ENCODE data around the gene TUBB1.

The TUBB1 gene

GRCh38 chr20:59016795-59017492 is 2.3 kb upstream of the TUBB1 start:
- TF ChIP-seq CTCF (IDR thresholded peaks at IDR 0.05; ENCODE audit: insufficient read depth, low read length, missing control alignments), result no peak
- H3K4me3 ChIP-seq (ENCODE audit: low read depth, low read length), result no peak overlapping the region
- CTCF ChIA-PET, result interaction anchor here (1.2 to 3.2 kb wide), 3 partner anchors 11 to 150 kb away, joined by 3 to 8 read pairs (median 5); partner anchors contain the start of gene ATP5F1E
- POLR2A ChIA-PET, result interaction anchor here (0.6 kb wide), 1 partner anchor 15 kb away, joined by 3 read pairs; no protein-coding TSS in a partner anchor
- DNase-seq (ENCODE audit: low read depth, low spot score), result no peak

DNA sequence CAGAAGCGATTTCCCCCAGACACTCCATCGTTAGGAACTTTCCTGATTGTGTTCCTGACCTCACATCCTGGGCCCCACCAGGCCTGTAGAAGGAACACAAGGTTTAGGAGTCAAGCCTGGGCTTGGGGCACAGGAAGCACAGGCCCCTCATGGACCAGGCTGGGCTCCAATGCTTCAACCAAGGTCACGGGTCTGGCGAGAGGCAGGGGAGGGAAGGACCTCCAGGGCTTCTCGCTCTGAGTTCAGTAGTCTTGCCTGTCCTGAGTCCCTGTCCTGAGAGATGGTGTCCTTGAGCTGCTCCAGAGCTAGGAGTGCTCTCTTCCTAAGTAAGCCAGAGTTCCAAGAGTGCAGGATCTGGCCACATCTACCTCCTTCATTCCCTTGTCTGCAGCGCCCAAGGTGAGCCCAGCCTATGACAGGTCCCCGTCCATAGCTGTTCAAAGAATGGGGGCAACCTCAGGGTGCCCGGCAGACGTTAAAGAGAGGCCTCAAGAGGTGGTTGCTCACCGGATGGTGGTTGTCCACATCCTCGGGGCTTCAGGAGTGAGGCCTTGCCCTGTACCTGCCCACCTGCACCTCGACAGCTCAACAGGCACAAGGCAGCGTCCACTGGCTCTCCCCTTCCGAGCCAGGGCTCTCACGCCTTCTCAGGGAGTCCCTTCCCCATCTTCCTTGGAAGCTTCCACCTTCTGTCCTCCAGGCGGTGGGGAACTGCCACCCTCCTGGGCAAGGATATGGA is 1.6 kb upstream of the TUBB1 start:
- CTCF ChIA-PET, result interaction anchor here (1.4 to 3.2 kb wide), 3 partner anchors 8 to 14 kb away, joined by 4 to 8 read pairs (median 5); partner anchors contain the start of gene ATP5F1E
- POLR2A ChIA-PET, result interaction anchor here (0.6 to 2.1 kb wide), 2 partner anchors 14 kb away, joined by 3 to 9 read pairs; partner anchors contain the start of gene ATP5F1E
- H3K4me3 ChIP-seq (ENCODE audit: low read depth, low read length), result no peak overlapping the region
- no peak for TF ChIP-seq CTCF (IDR thresholded peaks at IDR 0.05; ENCODE audit: insufficient read depth, low read length, missing control alignments)
- DNase-seq (ENCODE audit: low read depth, low spot score), result no peak

DNA sequence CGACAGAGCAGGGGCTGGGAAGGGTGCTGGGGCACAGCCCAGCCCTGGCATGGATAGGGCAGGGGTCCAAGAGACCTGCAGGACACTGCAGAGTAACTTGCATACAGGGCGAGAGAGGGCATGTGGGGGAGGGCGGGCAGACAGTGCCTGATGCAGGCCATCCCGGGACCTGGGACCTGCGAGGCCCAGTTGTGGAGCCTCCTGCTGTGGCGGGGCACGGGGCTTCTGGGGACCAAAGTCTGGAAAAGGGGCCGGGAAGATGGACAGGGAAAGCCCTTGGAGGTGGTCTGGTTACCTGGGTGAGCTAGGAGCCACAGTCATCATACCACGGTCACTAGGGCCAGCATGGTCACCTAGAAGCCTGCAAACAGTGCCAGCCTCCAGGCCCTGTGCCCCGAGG is 412 bp upstream of the TUBB1 start:
- no peak overlapping the region for H3K4me3 ChIP-seq (ENCODE audit: low read depth, low read length)
- ChIA-PET POLR2A (interaction anchor here (0.7 to 2.1 kb wide), 3 partner anchors 10 to 504 kb away, joined by 3 to 9 read pairs (median 4); partner anchors contain the start of gene ATP5F1E), CTCF (interaction anchor here (1.4 to 1.5 kb wide), 3 partner anchors 9 to 149 kb away, joined by 3 to 4 read pairs (median 4); no protein-coding TSS in a partner anchor)
- DNase-seq (ENCODE audit: low read depth, low spot score), result no peak
- TF ChIP-seq CTCF (IDR thresholded peaks at IDR 0.05; ENCODE audit: insufficient read depth, low read length, missing control alignments), result no peak

- ChIA-PET POLR2A (no interaction called here), CTCF (interaction anchor here (1.3 kb wide), 2 partner anchors 11 to 153 kb away, joined by 3 to 4 read pairs; no protein-coding TSS in a partner anchor)
- DNase-seq (ENCODE audit: low read depth, low spot score), result no peak
- H3K4me3 ChIP-seq (ENCODE audit: low read depth, low read length), result no peak overlapping the region
- no peak for TF ChIP-seq CTCF (IDR thresholded peaks at IDR 0.05; ENCODE audit: insufficient read depth, low read length, missing control alignments)
These were observed 1.8 kb downstream of the TUBB1 start for GRCh38 chr20:59020938-59021551.

DNA sequence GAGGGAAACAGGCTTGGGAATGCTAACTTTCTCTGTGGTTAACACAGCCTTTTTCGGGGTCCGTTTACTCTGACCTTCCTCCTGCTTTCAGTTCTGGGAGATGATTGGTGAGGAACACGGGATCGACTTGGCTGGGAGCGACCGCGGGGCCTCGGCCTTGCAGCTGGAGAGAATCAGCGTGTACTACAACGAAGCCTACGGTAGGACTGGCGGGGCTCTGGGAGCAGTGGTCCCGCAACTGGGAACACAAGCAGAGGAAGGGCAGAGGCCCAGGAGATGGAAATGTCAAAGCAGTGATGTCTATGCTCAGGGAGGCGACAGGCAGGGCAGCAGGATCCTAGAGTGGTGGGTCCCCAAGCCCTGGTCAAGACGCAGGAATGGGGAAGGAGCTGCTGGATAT is 3.5 kb downstream of the TUBB1 start:
- ChIA-PET POLR2A (no interaction called here), CTCF (interaction anchor here (1.3 kb wide), 2 partner anchors 12 to 153 kb away, joined by 3 to 4 read pairs; no protein-coding TSS in a partner anchor)
- no peak overlapping the region for H3K4me3 ChIP-seq (ENCODE audit: low read depth, low read length)
- DNase-seq (ENCODE audit: low read depth, low spot score), result no peak
- TF ChIP-seq CTCF (IDR thresholded peaks at IDR 0.05; ENCODE audit: insufficient read depth, low read length, missing control alignments), result no peak

All from AG04449 (cell line).